IMR-90 (cell line): Measurements from ENCODE around the gene RAB31. TPM values are rescaled to one million over a fixed set of nuclear protein-coding genes. Genes with fewer than 3 reads are reported as not detected.

ENCODE experiments used
- ATAC-seq: fragments of 200-7000 bp; cut with Tn5 transposase; 2 replicates; pipeline ENCODE4 v1.9.1; 2020; ENCODE audit warnings: low read depth, mild to moderate bottlenecking, moderate library complexity
- BruUV-seq: library from RNA; stranded (reverse); fragments of 400-500 nt; replicated peaks from 2 replicates; lab custom pipeline; 2021; lab: Mats Ljungman, UMichigan
- CTCF ChIA-PET: fragments of 300-600 bp; formaldehyde crosslinking; extraction: SDS; loops from one replicate; lab custom pipeline; 2021; ENCODE audit warnings: antibody characterized with exemption; lab: Yijun Ruan, JAX
- POLR2A ChIA-PET: fragments of 300-600 bp; sonication (Branson Sonifier 250); formaldehyde crosslinking; loops from one replicate; lab custom pipeline; 2022; ENCODE audit warnings: antibody characterized with exemption; ENCODE audit not compliant: unreplicated experiment; lab: Charles Lee
- DNase-seq: peaks from one replicate; pipeline ENCODE4 v3.0.0; 2013
- H2AFZ ChIP-seq: replicated peaks from 2 replicates; pipeline ENCODE3; 2013; ENCODE audit warnings: low read length, mild to moderate bottlenecking; ENCODE audit not compliant: poor library complexity
- H2AK5ac ChIP-seq: 2 replicates; pipeline ENCODE4 v1.6.1; 2013; ENCODE audit warnings: low read depth, low read length, inconsistent platforms
- H2AK9ac ChIP-seq: replicated peaks from 2 replicates; pipeline ENCODE3; 2013; ENCODE audit warnings: mild to moderate bottlenecking, low read depth, low read length, moderate library complexity; ENCODE audit not compliant: poor library complexity
- H2BK120ac ChIP-seq: 2 replicates; pipeline ENCODE4 v1.6.1; 2013; ENCODE audit warnings: low read depth, low read length, inconsistent platforms
- H2BK15ac ChIP-seq: 3 replicates; pipeline ENCODE4 v1.6.1; 2013; ENCODE audit warnings: low read depth, low read length, inconsistent platforms
- H2BK20ac ChIP-seq: 2 replicates; pipeline ENCODE4 v1.6.1; 2013; ENCODE audit warnings: low read depth, mild to moderate bottlenecking, inconsistent platforms, low read length, moderate library complexity
- H2BK5ac ChIP-seq: 2 replicates; pipeline ENCODE4 v1.6.1; 2013; ENCODE audit warnings: mild to moderate bottlenecking, low read depth, low read length, inconsistent platforms; ENCODE audit not compliant: poor library complexity, severe bottlenecking
- H3K14ac ChIP-seq: replicated peaks from 2 replicates; pipeline ENCODE4 v1.6.1; 2013; ENCODE audit warnings: low read depth, low read length, inconsistent platforms
- H3K18ac ChIP-seq: 2 replicates; pipeline ENCODE4 v1.6.1; 2013; ENCODE audit warnings: low read depth, low read length, control low read depth
- H3K23ac ChIP-seq: 2 replicates; pipeline ENCODE4 v1.6.1; 2013; ENCODE audit warnings: low read depth, low read length, inconsistent platforms
- H3K27ac ChIP-seq: 2 replicates; pipeline ENCODE4 v1.5.1; 2013; ENCODE audit warnings: mild to moderate bottlenecking, control low read depth, low read length; ENCODE audit not compliant: insufficient read depth
- H3K27me3 ChIP-seq: 2 replicates; pipeline ENCODE4 v1.6.1; 2013; ENCODE audit warnings: low read length; ENCODE audit not compliant: control insufficient read depth, insufficient read depth
- H3K36me3 ChIP-seq: 2 replicates; pipeline ENCODE4 v1.6.1; 2013; ENCODE audit warnings: low read length, mixed read lengths; ENCODE audit not compliant: control insufficient read depth, insufficient read depth
- H3K4ac ChIP-seq: 2 replicates; pipeline ENCODE4 v1.6.1; 2013; ENCODE audit warnings: low read depth, low read length, inconsistent platforms
- H3K4me1 ChIP-seq: 2 replicates; pipeline ENCODE4 v1.6.1; 2013; ENCODE audit warnings: low read length, mixed read lengths; ENCODE audit not compliant: control insufficient read depth, insufficient read depth
- H3K4me2 ChIP-seq: 2 replicates; pipeline ENCODE4 v1.6.1; 2013; ENCODE audit warnings: low read depth, mild to moderate bottlenecking, control low read depth, low read length, moderate library complexity
- H3K4me3 ChIP-seq: 2 replicates; pipeline ENCODE4 v1.5.1; 2013; ENCODE audit warnings: low read depth, mild to moderate bottlenecking, control low read depth, low read length, moderate library complexity; ENCODE audit not compliant: insufficient read depth
- H3K56ac ChIP-seq: 2 replicates; pipeline ENCODE4 v1.6.1; 2013; ENCODE audit warnings: low read length, inconsistent platforms; ENCODE audit not compliant: insufficient read depth; ENCODE audit errors: extremely low read depth
- H3K79me1 ChIP-seq, 2 experiments: 2 replicates each; pipeline ENCODE4 v1.6.1; 2013; ENCODE audit warnings: low read length in 2 of 2, inconsistent platforms in 1 of 2, low read depth in 1 of 2
- H3K9ac ChIP-seq: 2 replicates; pipeline ENCODE4 v1.6.1; 2013; ENCODE audit warnings: low read depth, low read length, control low read depth
- H3K9me1 ChIP-seq: 2 replicates; pipeline ENCODE4 v1.6.1; 2013; ENCODE audit warnings: low read length, inconsistent platforms; ENCODE audit not compliant: insufficient read depth
- H3K9me3 ChIP-seq: 2 replicates; pipeline ENCODE4 v1.6.1; 2013; ENCODE audit warnings: low read length; ENCODE audit not compliant: control insufficient read depth, insufficient read depth
- H4K20me1 ChIP-seq: 2 replicates; pipeline ENCODE4 v1.6.1; 2013; ENCODE audit warnings: low read length, inconsistent platforms; ENCODE audit not compliant: insufficient read depth
- H4K5ac ChIP-seq: 2 replicates; pipeline ENCODE4 v1.6.1; 2013; ENCODE audit warnings: mild to moderate bottlenecking, low read depth, low read length, control low read depth
- H4K8ac ChIP-seq, 2 experiments: 2 replicates each; pipeline ENCODE4 v1.6.1; 2013; ENCODE audit warnings: low read depth in 2 of 2, low read length in 2 of 2, control low read depth in 1 of 2, inconsistent platforms in 1 of 2
- H4K91ac ChIP-seq: 2 replicates; pipeline ENCODE4 v1.6.1; 2013; ENCODE audit warnings: low read depth, low read length, inconsistent platforms; ENCODE audit not compliant: insufficient read depth
- BHLHE40 ChIP-seq: fragments of 150-350 bp; IDR thresholded peaks from 2 replicates; pipeline ENCODE4 v1.6.1; 2016; ENCODE audit warnings: mild to moderate bottlenecking, low read depth, low read length
- CEBPB ChIP-seq: IDR thresholded peaks from 2 replicates; pipeline ENCODE4 v1.6.1; 2012; ENCODE audit warnings: low read depth, low read length, improper control_type of control experiment
- CHD1 ChIP-seq: IDR thresholded peaks from 2 replicates; pipeline ENCODE4 v1.6.1; 2012; ENCODE audit warnings: low read depth, low read length, improper control_type of control experiment
- FOS ChIP-seq: fragments of 150-350 bp; IDR thresholded peaks from 2 replicates; pipeline ENCODE4 v1.6.1; 2016; ENCODE audit warnings: low read depth, low read length
- MAFK ChIP-seq: IDR thresholded peaks from 2 replicates; pipeline ENCODE4 v1.6.1; 2012; ENCODE audit warnings: low read depth, low read length, improper control_type of control experiment
- MAZ ChIP-seq: IDR thresholded peaks from 2 replicates; pipeline ENCODE4 v1.6.1; 2012; ENCODE audit warnings: low read depth, mild to moderate bottlenecking, low read length, improper control_type of control experiment, moderate library complexity, borderline replicate concordance
- MXI1 ChIP-seq: IDR thresholded peaks from 2 replicates; pipeline ENCODE4 v1.6.1; 2012; ENCODE audit warnings: low read depth, mild to moderate bottlenecking, low read length, moderate library complexity, borderline replicate concordance
- NFE2L2 ChIP-seq: fragments of 150-350 bp; IDR thresholded peaks from 2 replicates; pipeline ENCODE4 v1.6.1; 2016; ENCODE audit warnings: low read depth, mild to moderate bottlenecking, low read length
- POLR2A ChIP-seq: IDR thresholded peaks from 2 replicates; pipeline ENCODE4 v1.6.1; 2012; ENCODE audit warnings: mild to moderate bottlenecking, low read depth, low read length
- RAD21 ChIP-seq: IDR thresholded peaks from 2 replicates; pipeline ENCODE4 v1.6.1; 2012; ENCODE audit warnings: low read length, improper control_type of control experiment
- RCOR1 ChIP-seq: IDR thresholded peaks from 2 replicates; pipeline ENCODE4 v1.6.1; 2012; ENCODE audit warnings: mild to moderate bottlenecking, low read length, improper control_type of control experiment; ENCODE audit not compliant: insufficient replicate concordance
- RFX5 ChIP-seq: IDR thresholded peaks from 2 replicates; pipeline ENCODE4 v1.8.0; 2012; ENCODE audit warnings: low read depth, mild to moderate bottlenecking, low read length, moderate library complexity
- SMC3 ChIP-seq: fragments of 150-350 bp; IDR thresholded peaks from 2 replicates; pipeline ENCODE4 v1.6.1; 2016; ENCODE audit warnings: low read depth, mild to moderate bottlenecking, antibody characterized with exemption, low read length, moderate library complexity
- USF2 ChIP-seq: fragments of 150-350 bp; IDR thresholded peaks from 2 replicates; pipeline ENCODE4 v1.6.1; 2017; ENCODE audit warnings: mild to moderate bottlenecking, antibody characterized with exemption, low read length, low read depth
- WGBS, 2 experiments: methylation state at CpG; one replicate each; pipeline versions ENCODE4 v1.1.5 to v1.1.7; 2013; ENCODE audit warnings: missing lambda C conversion rate in 2 of 2; ENCODE audit not compliant: insufficient read length in 1 of 2; ENCODE audit errors: extremely low coverage in 2 of 2; 5-methylcytosine and 5-hydroxymethylcytosine counted together
- dilution Hi-C: fragments of 300-500 bp; cut with HindIII; formaldehyde crosslinking; loops from one replicate; pipeline ENCODE4 v1.14.3; 2018; ENCODE audit warnings: low sequenced_read_pairs; ENCODE audit not compliant: unreplicated experiment
- in situ Hi-C: fragments of 300-500 bp; cut with MboI; formaldehyde crosslinking; loops from 3 replicates; pipeline ENCODE4 v1.14.3; 2019; ENCODE audit warnings: low sequenced_read_pairs, inconsistent platforms, mixed read lengths
- intact Hi-C: fragments of 100-400 bp; cut with micrococcal nuclease; formaldehyde crosslinking; loops from 2 replicates; pipeline ENCODE4 v1.10.0; 2022
- polyA plus RNA-seq, 3 experiments: library from polyadenylated mRNA; depleted of rRNA; stranded (reverse); fragments of >200 nt; gene quantifications; 2 replicates each; pipeline ENCODE4 v1.2.3, GENCODE V29; 2012; ENCODE audit warnings: low replicate concordance in 1 of 3
- total RNA-seq: library from RNA; depleted of rRNA; stranded (reverse); fragments of >200 nt; gene quantifications from 2 replicates; pipeline ENCODE4 v1.2.3, GENCODE V29; 2012
- TF ChIP-seq, protein P1 (sequence below): fragments of 150-350 bp; IDR thresholded peaks from 2 replicates; pipeline ENCODE4 v1.6.1; 2016; ENCODE audit warnings: low read depth, mild to moderate bottlenecking, low read length, moderate library complexity, borderline replicate concordance
- TF ChIP-seq, protein P2 (sequence below): conservative IDR thresholded peaks from 2 replicates; pipeline ENCODE4 v1.5.1; 2012; ENCODE audit warnings: mild to moderate bottlenecking, low read depth, low read length, improper control_type of control experiment

The RAB31 gene
- total and polyA plus RNA-seq, 2 of the 4 experiments (the other 2 are of a cell fraction): 13.8 to 26.9 TPM

DNA sequence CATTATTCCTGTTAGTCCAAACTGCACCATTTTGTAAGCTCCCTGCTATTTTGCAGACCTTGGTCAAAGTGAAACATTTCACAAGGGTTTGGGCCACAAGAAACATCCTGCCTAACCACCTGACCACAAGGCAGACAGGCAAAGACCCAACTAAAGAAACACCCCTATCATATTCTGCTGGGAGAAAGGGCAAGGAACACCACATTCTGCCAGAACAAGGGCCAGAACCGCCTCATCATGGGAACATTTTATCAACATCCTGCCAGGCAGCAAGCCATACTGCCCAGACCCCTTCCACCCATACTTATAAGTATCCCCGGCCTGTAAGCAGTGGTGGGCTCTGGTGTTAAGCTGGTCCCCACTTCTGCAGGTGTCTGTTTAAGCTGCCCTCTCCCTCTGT is 12.0 kb upstream of the RAB31 start:
- in situ Hi-C loops: no loop called here

More for the DNA sequence above, 12.0 kb upstream of the RAB31 start:
- Histone ChIP-seq H3K14ac (no peak overlapping the region), H3K36me3 (no peaks in the 10 kb centered on the region), H2AFZ (no peak overlapping the region), H3K27me3 (no peaks in the 10 kb centered on the region), H3K4me2 (no peak overlapping the region), H4K5ac (no peak overlapping the region), H2BK120ac (no peak overlapping the region), H2BK5ac (no peak overlapping the region), H3K4me3 (no peak overlapping the region), H4K8ac (no peak overlapping the region), H2BK15ac (no peak overlapping the region), H3K9me1 (no peaks in the 10 kb centered on the region), H3K9me3 (no peaks in the 10 kb centered on the region), H3K18ac (no peak overlapping the region), H3K79me1 (no peaks in the 10 kb centered on the region), H4K20me1 (no peaks in the 10 kb centered on the region), H3K4ac (no peak overlapping the region), H2AK9ac (no peak overlapping the region), H3K27ac (no peak overlapping the region), H3K9ac (no peak overlapping the region), H3K4me1 (peaks cover 2% of the 10 kb centered on the region), H3K56ac (no peak overlapping the region), H2BK20ac (no peak overlapping the region), H3K23ac (no peak overlapping the region), H4K91ac (no peak overlapping the region), H2AK5ac (no peak overlapping the region)
- dilution Hi-C loops: no loop called here
- BruUV-seq: no TSS peak
- DNase-seq (no peak), ATAC-seq (no peak)
- POLR2A ChIA-PET: no interaction called here
- TF ChIP-seq MAZ (no peak), MXI1 (no peak), USF2 (no peak), NFE2L2 (no peak), FOS (no peak), CEBPB (no peak), RCOR1 (no peak), POLR2A (no peak), SMC3 (no peak), BHLHE40 (no peak), CHD1 (no peak), RAD21 (no peak), RFX5 (no peak), MAFK (no peak)
- TF ChIP-seq, protein P1, sequence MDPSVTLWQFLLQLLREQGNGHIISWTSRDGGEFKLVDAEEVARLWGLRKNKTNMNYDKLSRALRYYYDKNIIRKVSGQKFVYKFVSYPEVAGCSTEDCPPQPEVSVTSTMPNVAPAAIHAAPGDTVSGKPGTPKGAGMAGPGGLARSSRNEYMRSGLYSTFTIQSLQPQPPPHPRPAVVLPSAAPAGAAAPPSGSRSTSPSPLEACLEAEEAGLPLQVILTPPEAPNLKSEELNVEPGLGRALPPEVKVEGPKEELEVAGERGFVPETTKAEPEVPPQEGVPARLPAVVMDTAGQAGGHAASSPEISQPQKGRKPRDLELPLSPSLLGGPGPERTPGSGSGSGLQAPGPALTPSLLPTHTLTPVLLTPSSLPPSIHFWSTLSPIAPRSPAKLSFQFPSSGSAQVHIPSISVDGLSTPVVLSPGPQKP: no peak
- TF ChIP-seq, protein P2, sequence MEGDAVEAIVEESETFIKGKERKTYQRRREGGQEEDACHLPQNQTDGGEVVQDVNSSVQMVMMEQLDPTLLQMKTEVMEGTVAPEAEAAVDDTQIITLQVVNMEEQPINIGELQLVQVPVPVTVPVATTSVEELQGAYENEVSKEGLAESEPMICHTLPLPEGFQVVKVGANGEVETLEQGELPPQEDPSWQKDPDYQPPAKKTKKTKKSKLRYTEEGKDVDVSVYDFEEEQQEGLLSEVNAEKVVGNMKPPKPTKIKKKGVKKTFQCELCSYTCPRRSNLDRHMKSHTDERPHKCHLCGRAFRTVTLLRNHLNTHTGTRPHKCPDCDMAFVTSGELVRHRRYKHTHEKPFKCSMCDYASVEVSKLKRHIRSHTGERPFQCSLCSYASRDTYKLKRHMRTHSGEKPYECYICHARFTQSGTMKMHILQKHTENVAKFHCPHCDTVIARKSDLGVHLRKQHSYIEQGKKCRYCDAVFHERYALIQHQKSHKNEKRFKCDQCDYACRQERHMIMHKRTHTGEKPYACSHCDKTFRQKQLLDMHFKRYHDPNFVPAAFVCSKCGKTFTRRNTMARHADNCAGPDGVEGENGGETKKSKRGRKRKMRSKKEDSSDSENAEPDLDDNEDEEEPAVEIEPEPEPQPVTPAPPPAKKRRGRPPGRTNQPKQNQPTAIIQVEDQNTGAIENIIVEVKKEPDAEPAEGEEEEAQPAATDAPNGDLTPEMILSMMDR: no peak
- intact Hi-C loops: no loop called here
- no CpG with 5 or more reads among the region's 2 CpGs for WGBS, 2 experiments
- CTCF ChIA-PET: no interaction called here
